ENCODE data around the gene KCNG2. TPM values are rescaled to one million over a fixed set of nuclear protein-coding genes. Genes with fewer than 3 reads are reported as not detected.
"Not testable (repeated sequence)": the region's sequence is repeated elsewhere in the genome, so short reads cannot be mapped to it uniquely, and the experiment has no call there.

Gene KCNG2
- polyA plus RNA-seq, 1 of the 3 experiments (the other 2 are of a cell fraction), result not detected

GRCh38 chr18:79750980-79751571 is 46.7 kb upstream of the KCNG2 start:
- H3K27ac ChIP-seq (ENCODE audit: low read depth in 2 of 2, low read length in 1 of 2), result no peak overlapping the region
- 92% methylated on average over 12 of the region's 13 CpGs for WGBS (ENCODE audit: low lambda C conversion rate)
- H3K9me3 ChIP-seq, result no peaks in the 10 kb centered on the region
- H3K36me3 ChIP-seq (replicated peaks in 1 of 2; ENCODE audit: control insufficient read depth in 1 of 2, insufficient read depth in 2 of 2, low read length in 1 of 2), result peaks cover 15 to 24% of the 10 kb centered on the region in 2 experiments
- POLR2A ChIA-PET, result no interaction called here
- no peak overlapping the region for H3K4me2 ChIP-seq
- no peaks in the 10 kb centered on the region for H3K27me3 ChIP-seq (ENCODE audit: insufficient read depth)
- no peaks in the 10 kb centered on the region for H4K20me1 ChIP-seq (ENCODE audit: insufficient read depth)
- H3F3A ChIP-seq (replicated peaks; ENCODE audit: insufficient read depth), result no peaks in the 10 kb centered on the region
- TF ChIP-seq MXI1 (IDR thresholded peaks at IDR 0.05; ENCODE audit: low read depth, low read length), result no peak
- TF ChIP-seq GATA2 (CRISPR knock-in tag; IDR thresholded peaks at IDR 0.05), result no peak
- no peak for TF ChIP-seq NRF1 (IDR thresholded peaks at IDR 0.05; ENCODE audit: low read depth, low read length)
- no peak for TF ChIP-seq CTCF (IDR thresholded peaks at IDR 0.05)
- TF ChIP-seq YY1 (IDR thresholded peaks at IDR 0.05; ENCODE audit: low read depth), result no peak
- H3K9ac ChIP-seq, result no peak overlapping the region
- H3K9me2 ChIP-seq, result no peaks in the 10 kb centered on the region
- CTCF ChIA-PET, result interaction anchor here (1.0 kb wide), 1 partner anchor 25 kb away, joined by 3 read pairs; no protein-coding TSS in a partner anchor
- no peak overlapping the region for H2AFZ ChIP-seq (ENCODE audit: low read depth)
- no peaks in the 10 kb centered on the region for H3K4me1 ChIP-seq (ENCODE audit: control insufficient read depth in 1 of 2, insufficient read depth in 2 of 2, low read depth in 1 of 2, low read length in 1 of 2)
- H3K79me2 ChIP-seq (ENCODE audit: insufficient read depth), result no peaks in the 10 kb centered on the region
- DNase-seq, result no peak
- H3K4me3 ChIP-seq (ENCODE audit: low read depth in 2 of 2, low read length in 1 of 2), result no peak overlapping the region

- H3K79me2 ChIP-seq (ENCODE audit: insufficient read depth); H4K20me1 ChIP-seq (ENCODE audit: insufficient read depth); H3K4me3 ChIP-seq (ENCODE audit: low read depth in 2 of 2, low read length in 1 of 2); H3K9me2 ChIP-seq; H2AFZ ChIP-seq (ENCODE audit: low read depth); H3K27me3 ChIP-seq (ENCODE audit: insufficient read depth); H3F3A ChIP-seq (replicated peaks; ENCODE audit: insufficient read depth); POLR2A ChIA-PET; H3K4me1 ChIP-seq (ENCODE audit: control insufficient read depth in 1 of 2, insufficient read depth in 2 of 2, low read depth in 1 of 2, low read length in 1 of 2); H3K9ac ChIP-seq; H3K9me3 ChIP-seq; H3K27ac ChIP-seq (ENCODE audit: low read depth in 2 of 2, low read length in 1 of 2); H3K4me2 ChIP-seq; DNase-seq: not testable (repeated sequence)
- 100% methylated on average over 2 of the region's 20 CpGs for WGBS (ENCODE audit: low lambda C conversion rate)
- peaks cover 11 to 24% of the 10 kb centered on the region in 2 experiments for H3K36me3 ChIP-seq (replicated peaks in 1 of 2; ENCODE audit: control insufficient read depth in 1 of 2, insufficient read depth in 2 of 2, low read length in 1 of 2)
- CTCF ChIA-PET, result interaction anchor here (1.0 kb wide), 1 partner anchor 26 kb away, joined by 3 read pairs; no protein-coding TSS in a partner anchor
Measured at GRCh38 chr18:79751918-79752578, 45.7 kb upstream of the KCNG2 start.

- H3K36me3 ChIP-seq (replicated peaks in 1 of 2; ENCODE audit: control insufficient read depth in 1 of 2, insufficient read depth in 2 of 2, low read length in 1 of 2), result peaks cover 10 to 21% of the 10 kb centered on the region in 2 experiments
- POLR2A ChIA-PET; H3K27ac ChIP-seq (ENCODE audit: low read depth in 2 of 2, low read length in 1 of 2); H3K9me2 ChIP-seq; H3K79me2 ChIP-seq (ENCODE audit: insufficient read depth); H3K27me3 ChIP-seq (ENCODE audit: insufficient read depth); CTCF ChIA-PET; H3F3A ChIP-seq (replicated peaks; ENCODE audit: insufficient read depth); DNase-seq; H3K4me2 ChIP-seq; H3K4me3 ChIP-seq (ENCODE audit: low read depth in 2 of 2, low read length in 1 of 2); H4K20me1 ChIP-seq (ENCODE audit: insufficient read depth); H3K9ac ChIP-seq; H3K9me3 ChIP-seq; H3K4me1 ChIP-seq (ENCODE audit: control insufficient read depth in 1 of 2, insufficient read depth in 2 of 2, low read depth in 1 of 2, low read length in 1 of 2); H2AFZ ChIP-seq (ENCODE audit: low read depth): not testable (repeated sequence)
- 100% methylated on average over 6 of the region's 8 CpGs for WGBS (ENCODE audit: low lambda C conversion rate)
Measured at GRCh38 chr18:79752946-79753345, 44.8 kb upstream of the KCNG2 start.

Measured in SK-N-SH (cell line).